NCI-H1105 treated with DMSO at 0.1 percent for 48 hours (cell line): ENCODE measurements around the gene RANBP1.

Experiments used
- DNase-seq: peaks from one replicate; lab custom pipeline; 2025; lab: John Stamatoyannopoulos, UW

RANBP1 gene

DNA sequence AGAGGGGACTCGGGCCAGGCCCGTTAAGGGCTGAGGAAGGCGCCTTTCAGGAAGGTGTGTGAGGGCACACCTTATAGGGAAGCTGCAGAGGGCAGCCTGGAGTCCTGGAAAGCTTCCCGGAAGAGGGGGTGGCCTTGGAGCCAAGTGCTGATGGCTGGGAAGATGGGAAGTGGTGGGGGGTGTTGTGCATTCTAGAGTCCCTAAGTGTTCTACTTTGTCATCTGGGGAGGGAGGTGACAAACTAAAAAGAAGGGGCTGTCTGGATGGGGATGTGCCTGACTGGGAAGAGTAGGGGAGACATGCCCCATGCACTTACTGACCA is 22.5 kb downstream of the RANBP1 start:
- no peak for DNase-seq

DNA sequence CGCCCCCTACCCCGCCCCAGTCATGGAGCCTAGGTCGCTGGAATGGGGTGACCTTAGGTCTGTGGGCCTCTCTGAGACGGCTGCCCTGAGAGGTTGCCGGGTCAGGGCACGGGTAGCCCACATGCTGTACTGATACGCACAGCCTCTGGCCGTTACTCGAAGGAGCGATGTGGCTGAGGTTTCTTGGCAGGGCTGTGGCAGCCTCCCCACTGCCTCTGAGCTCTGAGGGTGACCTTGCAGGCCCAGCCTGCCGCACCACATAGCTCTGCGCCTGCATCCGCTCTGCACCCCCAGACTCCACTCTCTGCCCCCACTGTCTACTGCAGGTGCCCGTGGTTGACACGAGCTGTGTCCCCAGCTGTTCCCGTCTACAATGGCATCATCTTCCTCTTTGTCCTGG is 23.0 kb downstream of the RANBP1 start:
- DNase-seq: no peak

DNA sequence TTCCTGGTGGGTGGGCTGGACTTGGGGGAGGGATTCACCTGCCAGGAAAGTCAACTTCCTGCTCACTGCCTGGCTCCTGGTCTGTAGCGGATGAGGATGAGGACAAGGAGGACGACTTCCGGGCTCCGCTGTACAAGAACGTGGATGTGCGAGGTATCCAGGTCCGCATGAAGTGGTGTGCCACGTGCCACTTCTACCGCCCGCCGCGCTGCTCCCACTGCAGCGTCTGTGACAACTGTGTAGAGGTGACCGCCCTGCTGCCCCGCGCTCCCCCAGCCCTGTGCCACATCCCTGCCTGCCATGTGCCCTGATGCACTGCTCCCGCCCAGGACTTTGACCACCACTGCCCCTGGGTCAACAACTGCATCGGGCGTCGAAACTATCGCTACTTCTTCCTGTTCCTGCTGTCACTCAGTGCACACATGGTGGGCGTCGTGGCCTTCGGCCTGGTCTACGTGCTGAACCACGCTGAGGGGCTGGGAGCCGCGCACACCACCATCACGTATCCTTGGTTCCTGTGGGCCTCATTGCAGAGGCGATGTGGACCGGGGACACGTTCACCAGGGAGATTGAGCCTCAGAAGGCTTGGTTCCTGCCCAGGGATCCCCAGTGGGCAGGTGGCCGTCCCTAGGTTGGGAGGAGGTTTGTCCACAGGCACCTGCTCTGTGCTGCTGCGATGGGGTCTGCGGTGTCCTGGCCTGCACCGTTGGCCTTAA is 23.6 kb downstream of the RANBP1 start:
- DNase-seq: no peak

DNA sequence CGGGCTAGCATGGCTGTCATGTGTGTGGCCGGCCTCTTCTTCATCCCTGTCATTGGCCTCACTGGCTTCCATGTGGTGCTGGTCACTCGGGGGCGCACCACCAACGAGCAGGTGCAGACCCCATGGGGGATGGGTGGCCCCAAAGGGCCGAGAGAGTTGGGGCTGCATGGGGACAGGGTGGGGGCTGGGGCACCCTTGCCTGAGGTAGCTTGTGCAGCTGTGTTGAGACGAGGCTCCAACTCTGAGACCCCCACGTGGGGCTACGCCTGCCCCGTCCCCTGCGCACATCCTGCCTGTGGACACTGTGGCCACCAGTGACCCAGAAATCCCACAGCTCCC is 24.2 kb downstream of the RANBP1 start:
- DNase-seq: no peak

DNA sequence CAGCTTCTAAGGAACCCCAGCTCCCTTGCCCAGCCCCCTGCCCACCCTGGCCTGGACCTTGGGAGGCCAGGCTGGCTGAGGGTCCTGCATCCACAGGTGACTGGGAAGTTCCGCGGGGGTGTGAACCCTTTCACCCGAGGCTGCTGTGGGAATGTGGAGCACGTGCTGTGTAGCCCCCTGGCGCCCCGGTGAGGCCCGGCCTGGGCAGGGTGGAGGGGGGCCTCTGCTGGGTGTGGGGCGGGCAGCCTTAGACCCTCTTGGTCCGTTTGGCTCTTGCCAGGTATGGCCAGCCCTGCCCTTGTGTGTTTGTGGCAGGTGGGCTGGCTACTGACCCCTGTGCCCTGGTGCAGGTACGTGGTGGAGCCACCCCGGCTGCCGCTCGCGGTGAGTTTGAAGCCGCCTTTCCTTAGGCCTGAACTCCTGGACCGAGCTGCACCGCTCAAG is 24.6 kb downstream of the RANBP1 start:
- DNase-seq: no peak

DNA sequence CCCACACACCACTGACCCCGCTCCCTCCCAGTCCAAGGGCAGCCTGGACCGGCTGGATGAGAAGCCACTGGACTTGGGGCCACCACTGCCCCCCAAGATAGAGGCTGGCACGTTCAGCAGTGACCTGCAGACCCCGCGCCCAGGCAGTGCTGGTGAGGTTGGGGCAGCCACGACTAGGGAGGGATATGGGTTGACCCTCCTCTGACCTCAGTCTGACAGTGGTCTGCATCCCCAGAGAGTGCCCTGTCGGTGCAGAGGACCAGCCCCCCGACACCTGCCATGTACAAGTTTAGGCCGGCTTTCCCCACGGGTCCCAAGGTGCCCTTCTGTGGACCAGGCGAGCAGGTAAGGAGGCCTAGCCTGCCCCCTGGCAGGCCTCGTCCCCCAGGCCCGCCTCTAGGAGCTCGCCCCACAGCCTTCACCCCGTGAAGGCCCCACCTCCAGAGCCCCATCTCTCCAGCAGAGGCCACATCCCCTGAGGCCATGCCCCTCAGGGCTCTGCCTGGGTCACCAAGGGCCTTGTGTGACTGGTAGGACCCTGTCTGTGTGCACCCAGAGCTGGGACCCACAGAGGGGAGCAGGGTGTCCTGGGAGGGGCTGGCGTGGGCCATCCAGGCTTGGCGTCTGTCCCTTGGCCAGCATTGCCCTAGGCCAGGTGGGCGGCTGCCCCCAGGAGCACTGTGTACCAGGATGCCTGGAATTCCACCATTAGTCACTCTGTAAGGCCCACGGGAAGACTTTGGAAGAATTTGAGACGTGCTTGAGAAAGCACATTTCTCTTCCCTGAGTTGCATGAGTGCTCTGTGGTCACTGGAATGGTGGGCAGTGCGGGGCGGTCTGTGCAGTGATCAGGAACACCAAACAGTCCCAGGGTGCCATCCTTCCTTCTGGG is 25.5 kb downstream of the RANBP1 start:
- DNase-seq: no peak

DNA sequence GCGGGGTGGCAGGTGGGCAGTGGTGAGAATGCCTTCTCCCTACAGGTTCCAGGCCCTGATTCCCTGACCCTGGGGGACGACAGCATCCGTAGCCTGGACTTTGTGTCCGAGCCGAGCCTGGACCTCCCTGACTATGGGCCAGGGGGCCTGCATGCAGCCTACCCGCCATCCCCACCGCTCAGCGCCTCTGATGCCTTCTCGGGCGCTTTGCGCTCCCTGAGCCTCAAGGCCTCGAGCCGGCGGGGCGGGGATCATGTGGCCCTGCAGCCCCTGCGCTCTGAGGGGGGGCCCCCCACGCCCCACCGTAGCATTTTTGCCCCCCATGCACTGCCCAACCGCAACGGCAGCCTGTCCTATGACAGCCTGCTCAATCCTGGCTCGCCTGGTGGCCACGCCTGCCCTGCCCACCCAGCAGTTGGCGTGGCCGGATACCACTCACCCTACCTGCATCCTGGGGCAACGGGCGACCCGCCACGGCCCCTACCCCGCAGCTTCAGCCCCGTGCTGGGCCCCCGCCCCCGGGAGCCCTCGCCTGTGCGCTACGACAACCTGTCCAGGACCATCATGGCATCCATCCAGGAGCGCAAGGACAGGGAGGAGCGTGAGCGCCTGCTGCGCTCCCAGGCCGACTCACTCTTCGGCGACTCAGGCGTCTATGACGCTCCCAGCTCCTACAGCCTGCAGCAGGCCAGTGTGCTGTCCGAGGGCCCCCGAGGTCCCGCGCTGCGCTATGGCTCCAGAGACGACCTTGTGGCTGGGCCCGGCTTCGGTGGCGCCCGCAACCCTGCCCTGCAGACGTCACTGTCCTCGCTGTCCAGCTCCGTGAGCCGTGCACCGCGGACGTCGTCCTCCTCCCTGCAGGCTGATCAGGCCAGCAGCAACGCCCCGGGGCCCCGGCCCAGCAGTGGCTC is 27.1 kb downstream of the RANBP1 start:
- DNase-seq: no peak

DNA sequence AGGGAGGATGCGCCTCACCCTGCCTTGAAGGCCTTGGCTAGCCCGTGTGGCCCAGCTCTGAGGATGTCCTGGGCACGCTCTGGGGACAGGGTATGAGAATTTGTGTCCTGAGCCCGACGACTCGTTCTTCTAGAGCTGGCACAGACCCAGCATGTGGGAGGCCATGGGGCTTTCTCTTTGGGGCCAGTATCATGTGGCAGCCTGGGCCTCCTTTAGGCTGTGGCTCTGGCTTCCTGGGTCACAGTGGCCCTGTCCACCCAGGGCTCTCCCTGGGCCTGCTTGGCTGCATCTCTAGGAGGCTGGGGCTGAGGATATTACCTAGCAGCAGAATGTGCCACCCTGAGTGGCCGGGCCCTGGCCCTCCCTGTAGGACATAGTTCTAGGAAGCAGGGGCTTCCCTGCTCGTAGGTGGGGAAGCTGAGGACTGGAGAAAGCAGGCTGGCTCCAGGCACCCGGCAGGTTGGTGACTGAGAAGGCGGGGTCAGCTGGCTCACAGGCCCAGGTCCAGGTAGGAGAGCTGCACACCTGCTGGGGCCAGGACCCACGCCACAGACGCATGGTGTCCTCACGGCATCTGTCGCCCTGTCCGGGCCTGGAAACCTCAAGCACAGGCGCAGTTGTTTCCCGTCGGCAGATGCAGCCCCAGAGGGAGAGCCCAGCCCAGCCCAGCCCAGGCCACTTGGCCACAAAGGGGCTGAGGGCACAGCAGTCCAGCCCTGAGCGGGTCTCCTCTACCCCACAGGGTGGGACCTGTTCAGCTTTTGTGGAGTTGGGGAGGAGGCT is 28.2 kb downstream of the RANBP1 start:
- no peak for DNase-seq

DNA sequence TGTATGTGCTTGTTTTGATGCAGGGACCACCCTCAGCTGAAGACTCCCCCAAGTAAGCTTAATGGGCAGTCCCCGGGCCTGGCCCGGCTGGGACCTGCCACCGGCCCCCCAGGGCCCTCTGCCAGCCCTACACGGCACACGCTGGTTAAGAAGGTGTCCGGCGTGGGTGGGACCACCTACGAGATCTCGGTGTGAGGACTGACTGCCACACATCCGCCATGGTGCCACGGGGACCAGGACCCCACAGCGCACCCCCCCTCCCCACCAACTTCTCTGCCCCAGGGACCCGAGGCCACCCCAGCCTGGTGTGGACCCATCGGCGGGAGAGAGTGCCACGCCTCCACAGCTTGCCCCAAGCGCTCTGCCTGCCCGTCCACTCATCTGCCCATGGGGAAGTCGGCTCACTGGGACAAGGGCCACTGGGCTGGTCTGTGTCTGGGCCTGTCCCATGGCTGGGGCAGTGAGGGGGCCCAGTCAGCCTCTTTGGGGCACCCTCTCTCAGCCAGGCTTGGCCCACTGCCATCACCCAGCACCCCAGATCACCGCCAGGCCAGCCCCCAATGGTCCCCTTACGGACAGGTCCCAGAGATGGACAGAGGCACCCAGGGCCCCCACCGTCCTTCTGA is 29.4 kb downstream of the RANBP1 start:
- DNase-seq: no peak

DNA sequence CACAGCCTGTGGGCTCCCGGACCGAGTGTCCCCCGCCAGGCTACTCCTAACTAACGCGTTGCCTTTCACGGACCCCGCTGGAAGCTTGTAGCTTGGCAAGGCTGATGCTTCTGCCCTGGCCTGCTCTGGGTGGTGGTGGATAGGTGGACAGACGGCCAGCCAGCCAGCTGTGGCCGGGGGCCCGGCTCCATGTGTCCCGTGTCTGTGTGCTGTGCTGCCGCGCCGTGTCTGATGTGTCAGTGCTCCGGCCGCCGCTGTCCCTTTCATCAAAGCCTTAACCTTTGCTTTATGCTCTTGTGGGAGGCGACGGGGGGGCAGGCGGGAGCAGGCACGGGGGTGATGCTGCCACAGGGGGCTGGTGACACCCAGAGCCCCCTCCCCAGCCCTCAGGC is 29.9 kb downstream of the RANBP1 start:
- DNase-seq: no peak

DNA sequence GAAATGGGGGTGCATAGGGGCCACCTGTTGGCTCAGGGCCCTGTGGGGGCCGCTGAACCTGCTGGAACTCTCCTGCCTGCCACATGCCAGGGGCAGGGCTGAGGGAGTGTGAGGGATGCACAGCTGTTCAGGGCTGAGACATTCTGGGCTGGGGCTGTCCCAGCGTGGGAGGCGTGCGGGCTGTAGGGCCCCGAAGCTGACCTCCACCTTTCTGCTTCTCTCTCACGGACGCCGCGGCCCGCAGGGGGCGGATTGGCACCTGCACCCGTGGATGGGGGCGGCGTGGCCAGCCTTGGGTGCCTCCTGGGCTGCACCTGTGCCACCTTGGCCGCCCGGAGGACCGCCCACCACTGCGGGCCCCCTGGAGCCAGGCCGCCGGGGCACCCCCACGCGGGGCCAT is 30.9 kb downstream of the RANBP1 start:
- no peak for DNase-seq

DNA sequence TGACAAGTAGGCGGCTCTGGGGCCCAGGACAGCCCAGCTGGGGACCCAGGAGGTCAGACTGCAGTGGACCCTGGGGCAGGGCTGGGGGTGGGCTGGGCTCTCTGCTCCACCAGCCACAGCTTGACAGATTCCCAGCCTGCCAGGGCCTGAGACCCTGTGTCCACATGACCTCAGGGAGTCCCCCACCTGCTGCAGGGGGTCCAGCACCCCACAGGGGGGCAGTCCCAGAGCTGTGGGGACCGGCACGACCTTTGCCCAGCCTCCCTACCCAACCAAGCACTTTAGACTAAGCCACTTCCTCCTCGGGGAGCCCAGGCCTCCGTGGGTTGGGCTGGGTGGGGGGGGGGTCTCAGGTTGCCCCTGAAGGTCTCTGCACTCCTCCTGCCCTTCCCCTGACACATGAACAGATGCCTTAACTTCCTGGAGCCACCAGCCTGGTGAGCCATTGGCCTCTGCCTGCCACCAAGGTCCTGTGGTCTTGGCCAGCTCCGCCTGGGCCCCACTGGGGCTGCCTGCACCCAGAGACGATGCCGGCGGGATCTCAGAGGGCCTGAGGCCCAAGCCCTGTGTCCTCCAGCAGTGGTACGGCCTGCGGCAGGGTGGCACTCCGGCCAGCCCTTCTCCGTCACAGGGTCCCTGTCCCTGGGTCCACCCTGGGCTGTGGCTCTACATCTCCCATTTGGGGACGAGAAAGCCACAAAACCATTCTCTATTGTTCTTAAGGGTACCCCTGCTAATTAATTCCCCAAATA is 31.5 kb downstream of the RANBP1 start:
- DNase-seq: no peak

DNA sequence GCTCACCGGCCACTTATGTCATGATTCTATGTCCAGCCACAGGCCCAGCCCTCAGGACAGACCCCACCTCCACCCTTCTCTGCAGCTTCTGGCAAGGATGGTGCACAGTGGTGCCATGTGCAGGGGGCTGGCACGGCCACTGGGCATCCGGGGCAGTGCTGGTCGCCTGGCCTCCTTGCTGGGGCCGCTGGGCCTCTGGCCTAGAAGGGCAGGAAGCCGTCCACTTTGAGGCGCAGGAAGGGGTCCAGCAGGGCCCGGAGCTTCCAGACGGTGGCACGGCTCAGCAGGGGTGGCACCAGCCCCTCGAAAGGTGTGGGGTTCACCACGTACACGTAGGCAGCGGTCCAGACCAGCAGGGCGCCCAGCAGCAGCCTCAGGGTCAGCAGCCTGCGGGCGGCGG is 32.5 kb downstream of the RANBP1 start:
- no peak for DNase-seq

DNA sequence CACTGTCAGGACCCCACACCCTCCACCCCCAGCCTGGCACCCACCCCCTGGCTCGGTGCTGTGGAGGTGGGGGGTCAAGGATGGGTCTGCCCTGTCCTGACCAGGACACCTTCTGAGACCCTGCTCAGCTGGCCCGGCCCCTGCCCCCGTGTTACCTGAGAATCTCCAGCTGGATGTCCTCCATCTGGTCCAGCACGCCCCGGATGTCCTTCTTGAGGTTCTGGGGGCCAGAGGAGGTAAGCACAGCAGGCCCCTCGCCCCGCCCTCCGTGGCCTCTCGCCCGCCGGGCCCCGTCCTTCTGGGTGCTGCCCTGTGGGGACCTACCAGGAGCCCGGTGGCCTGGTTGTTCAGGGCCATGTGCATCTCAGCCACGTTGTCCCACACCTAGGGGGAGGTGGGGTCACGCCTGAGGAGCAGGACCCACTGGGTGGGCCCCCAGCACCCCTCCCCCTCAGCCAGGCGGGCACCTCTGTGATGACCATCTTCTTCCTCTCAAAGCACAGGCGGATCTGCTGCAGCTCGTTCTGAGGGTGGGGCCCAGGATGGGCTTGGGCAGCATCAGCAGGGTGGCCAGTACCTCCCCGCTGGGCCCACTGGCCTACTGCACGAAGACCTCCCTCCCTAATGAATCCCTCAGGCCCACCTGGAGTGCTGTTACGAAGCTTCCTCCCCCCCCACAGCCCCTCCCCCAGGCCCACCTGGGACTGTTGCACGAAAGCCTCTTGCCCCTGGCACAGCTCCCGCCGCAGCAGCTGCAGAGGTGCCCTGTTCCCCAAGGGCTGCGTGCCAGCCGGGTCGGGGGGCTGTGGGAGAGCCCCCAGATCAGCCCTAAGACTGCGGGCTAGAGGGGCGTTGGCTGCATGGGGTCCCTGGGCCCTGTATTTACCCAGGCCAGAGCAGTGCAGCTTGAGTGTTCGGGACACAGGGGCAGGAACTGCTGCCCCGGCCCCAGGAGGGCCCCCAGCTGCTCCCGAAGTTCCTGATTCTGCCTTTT is 33.6 kb downstream of the RANBP1 start:
- DNase-seq: no peak

DNA sequence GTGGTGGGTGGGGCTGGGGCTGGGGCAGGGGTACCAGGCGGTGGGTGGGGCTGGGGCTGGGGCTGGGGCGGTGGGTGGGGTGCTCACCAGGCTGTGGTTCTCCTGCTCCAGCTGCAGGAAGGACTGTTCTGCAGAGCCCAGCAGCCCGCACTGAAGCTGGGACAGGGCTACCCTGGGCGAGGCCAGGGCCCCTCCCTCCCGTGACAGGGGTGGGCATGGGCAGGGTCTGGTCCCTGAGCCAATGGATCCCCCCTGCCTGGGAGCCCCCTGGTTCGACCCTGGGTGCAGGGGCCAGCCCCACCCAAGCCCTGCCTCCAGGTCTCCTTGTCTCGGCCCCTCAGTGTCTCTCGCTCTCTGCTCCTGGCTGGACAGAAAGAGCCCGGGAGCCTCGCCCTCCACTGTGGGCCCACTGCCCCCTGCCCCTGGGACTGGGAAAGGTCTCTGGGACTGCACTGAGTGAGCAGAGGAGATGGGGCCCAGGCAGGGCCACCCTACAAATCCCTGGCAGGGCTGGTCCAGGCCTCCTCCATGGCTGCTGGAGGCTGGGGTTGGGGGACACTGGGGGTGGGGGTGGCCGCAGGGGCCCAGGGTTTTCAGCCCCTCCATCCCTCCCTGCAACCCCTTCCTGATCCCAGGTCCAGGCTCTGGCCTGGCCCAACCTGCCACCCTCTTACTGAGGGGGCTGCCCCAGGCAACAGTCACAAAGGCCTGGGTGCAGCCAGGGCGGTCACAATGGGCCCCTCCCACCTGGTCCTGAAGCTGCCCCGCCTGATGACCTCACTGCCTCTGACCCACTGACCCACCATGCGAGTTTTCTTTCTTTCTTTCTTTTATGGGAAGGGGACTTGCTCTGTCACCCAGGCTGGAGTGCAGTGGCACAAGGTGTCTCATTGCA is 34.7 kb downstream of the RANBP1 start, which contains the start of gene CCDC188:
Gene CCDC188 (minus strand): TSS at position 675 of the 895 bp plus-strand sequence. CDS start 69 bp downstream, at position 606.
- DNase-seq: no peak

DNA sequence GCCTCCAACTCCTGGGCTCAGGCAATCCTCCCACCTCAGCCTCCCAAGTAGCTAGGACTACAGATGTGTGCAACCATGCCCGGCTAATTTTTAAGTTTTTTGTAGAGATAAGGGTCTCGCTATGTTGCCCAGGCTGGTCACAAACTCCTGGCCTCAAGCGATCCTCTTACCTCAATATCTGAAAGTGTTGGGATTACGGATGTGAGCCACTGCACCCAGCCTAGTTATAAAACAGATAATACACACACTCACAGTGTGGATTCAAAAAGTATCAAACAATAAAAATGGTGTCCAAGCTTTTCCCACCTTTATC is 35.3 kb downstream of the RANBP1 start:
- no peak for DNase-seq

DNA sequence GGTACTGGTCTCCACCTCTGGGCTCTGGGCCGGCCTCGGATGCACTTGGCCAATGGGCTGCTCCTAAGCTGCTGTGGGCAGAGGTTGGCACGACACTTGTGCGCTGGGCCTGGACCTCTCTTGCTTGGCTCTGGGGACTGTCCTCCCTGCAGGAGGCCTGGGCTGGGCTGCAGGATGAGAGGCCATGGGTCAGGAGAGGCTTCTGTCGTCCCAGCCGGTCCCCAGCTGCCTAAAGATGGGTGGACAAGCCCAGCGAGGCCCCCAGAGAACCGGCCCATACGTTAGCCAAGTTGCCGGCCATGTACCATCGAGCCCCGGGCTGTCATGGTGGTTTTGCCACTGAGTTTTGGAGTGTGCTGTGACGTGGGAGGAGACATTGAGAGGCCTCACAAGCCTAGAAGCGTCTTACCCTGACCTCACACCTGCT is 36.6 kb downstream of the RANBP1 start:
- DNase-seq: no peak

DNA sequence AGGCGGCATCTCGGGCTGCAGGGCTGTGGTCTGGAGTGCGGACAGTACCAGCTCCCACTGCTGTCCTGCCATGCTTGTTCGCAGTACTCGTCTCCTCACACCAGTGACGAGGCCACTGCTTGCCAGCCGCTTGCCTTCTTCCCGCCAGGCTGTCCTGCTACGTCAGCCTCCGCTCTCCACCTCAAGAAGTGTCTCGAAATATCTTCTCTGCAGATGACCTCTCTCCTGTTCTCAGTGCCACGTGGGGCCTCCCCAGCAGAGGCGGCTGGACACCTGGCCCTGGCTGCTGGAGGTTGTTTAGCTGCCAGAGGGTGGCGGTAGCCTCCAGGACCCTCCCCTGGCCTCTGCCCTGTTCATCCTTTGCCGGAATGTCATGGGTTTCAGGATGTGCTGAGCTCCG is 38.0 kb downstream of the RANBP1 start:
- no peak for DNase-seq
